Activated T-helper 1 cell treated with Interleukin-2 at 50 U/mL for 16 hours (primary cell): Measurements from ENCODE around the gene MAP3K7CL.

Experiments used
- DNase-seq: peaks from one replicate; pipeline ENCODE4 v3.0.0-alpha.2; 2020; ENCODE audit warnings: low read depth

MAP3K7CL gene

DNA sequence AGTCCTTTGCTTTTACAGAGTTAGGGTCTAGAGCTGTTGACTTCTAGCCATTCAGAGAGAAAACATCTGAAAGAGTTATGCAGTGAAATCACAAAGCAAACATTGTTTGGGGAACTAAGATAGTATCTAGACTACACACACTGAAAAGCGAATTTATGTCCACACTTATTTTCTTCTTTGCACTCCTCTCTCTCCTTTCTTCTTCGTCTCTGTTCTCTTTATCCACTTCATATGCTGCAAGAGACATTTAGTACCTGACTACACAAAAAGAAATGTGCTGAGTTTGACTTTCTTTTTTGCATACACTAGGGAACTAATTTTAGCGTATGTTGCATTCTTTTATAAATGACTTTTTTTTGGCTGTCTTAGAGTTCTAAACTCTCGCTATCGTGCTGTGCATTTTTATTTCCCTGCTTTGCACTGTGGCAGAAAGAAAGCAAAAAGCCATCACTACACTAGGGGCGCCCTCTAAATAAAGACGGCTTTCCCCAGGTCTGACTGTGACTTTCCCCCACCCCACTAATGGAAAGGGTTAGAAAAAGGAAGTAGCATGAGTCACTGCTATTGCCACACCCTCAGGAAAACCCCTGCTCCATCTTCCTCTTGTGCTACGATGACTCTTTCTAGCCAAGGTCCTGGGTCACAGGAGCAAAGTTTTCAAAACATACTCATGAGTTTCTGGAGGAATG is 65.7 kb downstream of the MAP3K7CL start:
- DNase-seq, result peak; percentile 33

DNA sequence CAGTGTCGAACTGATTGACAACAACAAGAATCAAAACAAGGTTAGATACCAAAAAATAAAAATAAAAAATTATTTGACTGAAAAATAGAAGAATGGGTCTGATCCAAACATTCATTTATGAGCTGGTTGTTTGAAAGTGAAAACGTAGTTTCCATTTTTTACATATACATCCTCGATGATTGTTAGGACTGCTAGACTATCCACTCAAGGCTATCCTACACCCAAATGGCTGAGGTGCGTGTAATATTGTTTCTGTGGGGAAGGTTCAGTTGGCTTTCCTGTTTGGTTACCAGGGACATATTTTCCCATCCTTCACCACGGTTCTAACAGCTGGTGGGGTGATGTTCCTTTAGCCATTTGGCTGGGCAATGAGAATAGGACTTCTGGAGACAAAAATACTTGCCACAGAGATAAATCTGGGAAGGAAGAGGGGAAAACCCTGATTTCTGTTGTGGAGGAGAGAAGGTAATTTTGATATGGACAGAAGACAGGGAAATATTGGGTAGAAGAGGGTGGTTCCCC is 66.3 kb downstream of the MAP3K7CL start:
- DNase-seq, result no peak

DNA sequence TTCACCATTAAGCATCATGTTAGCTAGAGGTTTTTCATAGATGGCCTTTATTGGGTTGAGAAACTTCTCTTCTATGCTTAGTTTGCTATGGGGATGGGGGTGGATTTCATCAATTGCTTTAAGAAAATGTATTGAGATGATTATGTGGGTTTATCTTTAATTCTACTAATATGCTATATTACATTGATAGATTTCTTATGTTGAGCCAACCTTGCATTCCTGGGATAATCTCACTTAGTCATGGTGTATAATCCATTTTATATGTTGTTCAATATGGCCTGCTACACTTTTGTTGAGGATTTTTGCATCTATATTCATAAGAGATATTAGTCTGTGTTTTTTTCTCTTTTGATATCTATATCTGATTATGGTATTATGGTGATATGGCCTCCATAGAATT is 70.7 kb downstream of the MAP3K7CL start:
- DNase-seq, result no peak

DNA sequence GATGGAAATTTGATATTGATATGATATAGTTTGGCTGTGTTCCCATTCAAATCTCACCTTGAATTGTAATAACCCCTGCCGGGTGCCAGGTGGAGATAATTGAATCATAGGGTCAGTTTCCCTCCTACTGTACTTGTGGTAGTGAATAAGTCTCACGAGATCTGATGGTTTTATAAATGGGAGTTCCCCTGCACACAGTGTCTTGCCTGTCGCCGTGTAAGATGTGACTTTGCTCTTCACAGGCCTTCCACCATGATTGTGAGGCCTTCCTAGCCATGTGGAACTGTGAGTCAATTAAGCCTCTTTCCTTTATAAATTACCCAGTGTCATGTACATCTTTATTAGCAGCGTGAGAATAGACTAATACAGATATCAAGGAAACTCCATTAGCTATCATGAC is 74.6 kb downstream of the MAP3K7CL start:
- DNase-seq, result no peak

DNA sequence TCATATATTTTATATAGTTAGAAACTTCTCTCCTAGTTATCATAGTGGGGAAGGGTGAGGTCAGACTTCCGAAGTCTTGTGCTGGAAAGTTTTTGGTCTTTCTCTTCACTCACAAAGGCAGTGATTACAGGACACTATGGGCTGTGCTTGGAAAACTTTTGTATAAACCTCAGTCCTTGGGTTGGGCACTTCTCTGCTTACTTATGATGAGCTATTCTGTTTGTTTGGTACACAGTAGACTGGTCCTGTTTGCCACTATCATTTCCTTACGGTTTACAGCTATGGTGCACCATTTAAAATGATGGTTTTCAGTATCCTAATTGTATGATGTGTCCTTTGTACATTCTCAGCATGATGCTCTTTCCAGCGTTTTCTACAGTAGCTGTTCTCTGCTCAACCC is 75.5 kb downstream of the MAP3K7CL start:
- DNase-seq, result no peak

DNA sequence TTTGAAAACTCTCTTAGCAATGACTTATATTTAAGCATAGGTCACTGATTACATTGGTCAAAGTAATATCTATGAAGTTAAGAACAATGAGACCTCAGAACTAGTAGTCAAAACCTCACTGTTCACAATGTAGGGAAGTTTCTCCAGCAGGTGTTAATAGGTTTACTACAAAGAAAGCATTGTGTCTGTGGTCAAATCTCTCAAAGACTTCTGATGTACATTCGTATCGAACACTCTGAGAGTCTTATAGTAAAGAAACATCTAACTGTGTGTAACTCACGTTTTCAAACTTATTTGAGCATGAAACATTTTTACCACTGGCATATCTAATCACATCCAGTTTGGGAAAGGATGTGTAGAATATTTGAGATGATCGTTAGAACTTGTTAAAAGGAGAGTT is 76.0 kb downstream of the MAP3K7CL start:
- DNase-seq, result no peak

DNA sequence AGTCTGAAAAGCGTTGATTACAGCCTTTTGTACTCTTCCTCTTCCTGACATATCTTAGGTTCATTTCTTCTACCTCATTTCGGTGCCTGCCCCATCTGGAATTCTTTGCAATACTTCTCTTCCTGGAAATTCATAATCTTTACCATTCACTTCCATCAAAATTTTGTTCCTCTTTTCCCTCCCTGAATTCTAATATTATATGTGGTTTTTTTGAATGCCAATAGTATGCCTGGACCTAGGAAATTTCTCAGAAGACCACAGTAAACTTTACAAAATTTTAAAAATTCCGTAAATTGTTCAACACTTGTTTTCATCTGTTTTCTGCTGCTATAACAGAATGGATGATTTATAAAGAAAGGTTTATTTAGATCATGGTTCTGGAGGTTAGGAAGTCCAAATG is 76.8 kb downstream of the MAP3K7CL start:
- DNase-seq, result no peak

DNA sequence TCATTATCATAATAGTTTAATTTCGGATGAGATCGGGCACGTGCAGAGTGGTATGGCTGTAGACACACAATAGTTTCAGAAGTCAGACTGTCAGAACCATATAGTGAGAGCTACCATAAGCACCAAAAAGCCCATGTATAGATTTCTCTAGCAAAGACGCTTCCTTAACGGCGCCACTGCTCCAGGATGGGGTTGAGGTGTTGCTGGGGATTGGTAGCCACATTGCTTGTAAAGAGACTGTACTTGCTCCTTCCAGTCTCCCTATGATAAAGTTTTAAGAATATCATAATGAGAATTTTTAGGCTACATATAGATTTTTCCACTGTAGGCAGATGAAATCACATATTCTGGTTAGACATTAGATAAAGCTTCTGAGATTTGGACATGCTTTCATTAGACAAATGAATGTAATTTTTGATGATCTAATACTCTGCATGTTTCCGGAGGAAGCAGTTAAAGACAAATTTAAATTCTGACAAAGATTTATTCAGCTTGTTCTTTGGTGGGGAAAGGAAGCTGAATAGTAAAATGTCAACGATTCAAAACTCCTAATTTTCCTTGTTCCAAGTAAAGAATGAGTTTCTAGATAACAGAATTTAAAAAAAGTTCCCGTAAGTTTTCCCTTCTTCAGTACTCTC is 77.7 kb downstream of the MAP3K7CL start:
- no peak for DNase-seq

DNA sequence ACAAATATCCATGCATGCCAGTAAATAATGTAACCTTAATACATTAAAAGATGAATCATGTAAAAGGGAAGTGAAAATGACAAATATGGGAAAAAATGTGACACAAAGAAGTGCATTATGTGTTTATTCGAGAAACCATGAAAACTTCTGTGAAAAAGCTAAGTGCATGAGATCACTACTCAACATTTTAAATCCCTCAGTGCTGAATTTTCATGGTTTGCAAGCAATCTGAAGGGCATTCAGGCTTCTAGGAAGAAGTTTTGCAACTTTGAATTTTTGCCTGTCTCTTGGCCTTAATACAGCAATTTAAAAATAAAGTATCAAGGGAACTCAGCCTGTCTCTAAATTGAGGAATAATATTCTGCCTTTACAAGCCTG is 78.2 kb downstream of the MAP3K7CL start:
- no peak for DNase-seq

DNA sequence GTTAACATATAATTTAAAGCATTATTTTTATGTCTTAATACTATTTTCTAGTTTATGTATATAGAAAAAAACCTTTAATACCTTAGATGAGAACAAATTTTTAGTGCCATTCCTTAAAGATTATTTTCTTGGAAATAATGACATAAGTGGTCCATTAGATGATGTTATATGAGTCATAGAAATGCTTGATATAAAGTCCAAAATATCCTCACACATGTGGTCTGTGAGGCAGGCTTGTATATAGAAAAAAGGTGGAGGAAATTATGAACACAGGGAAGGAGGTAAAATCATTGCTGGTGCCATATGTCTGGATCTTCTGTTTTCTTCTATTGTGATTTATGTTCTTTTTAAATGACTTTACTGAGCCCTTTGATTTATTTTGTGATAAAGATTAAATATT is 79.3 kb downstream of the MAP3K7CL start:
- no peak for DNase-seq

DNA sequence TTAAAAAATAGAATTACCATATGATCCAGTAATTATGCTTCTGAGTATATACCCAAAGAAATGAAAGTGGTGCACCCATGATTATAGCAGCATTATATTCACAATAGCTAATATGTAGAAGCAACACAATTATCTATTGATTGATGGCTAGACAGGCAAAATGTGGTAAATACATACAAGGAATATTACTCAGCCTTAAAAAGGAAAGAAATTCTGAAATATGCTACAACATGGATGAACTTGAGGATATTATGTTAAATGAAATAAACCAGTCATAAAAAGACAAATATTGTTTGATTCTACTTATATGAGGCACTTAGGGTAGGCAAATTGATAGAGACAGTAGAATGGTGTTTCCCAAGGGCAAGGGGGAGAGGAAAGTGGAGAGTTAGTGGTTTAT is 80.8 kb downstream of the MAP3K7CL start:
- no peak for DNase-seq

DNA sequence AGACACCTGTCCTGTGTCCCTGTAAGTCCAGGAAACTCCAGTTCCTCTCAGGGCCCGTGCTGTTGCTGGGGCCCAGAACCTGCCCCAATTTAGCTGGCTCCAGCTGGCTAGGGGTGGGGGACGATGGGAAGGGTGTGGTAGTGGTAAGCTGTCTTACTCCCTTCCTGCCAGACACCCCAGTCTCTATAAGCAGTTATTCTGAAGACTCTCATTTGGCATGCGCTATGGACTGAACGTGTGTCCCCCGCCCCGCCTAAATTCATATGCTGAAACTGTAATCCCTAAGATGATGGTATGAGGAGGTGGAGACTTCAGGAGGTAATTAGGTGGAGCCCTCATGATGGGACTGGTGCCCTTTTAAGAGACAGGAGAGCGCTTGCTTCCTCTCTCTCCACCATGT is 82.0 kb downstream of the MAP3K7CL start:
- no peak for DNase-seq

DNA sequence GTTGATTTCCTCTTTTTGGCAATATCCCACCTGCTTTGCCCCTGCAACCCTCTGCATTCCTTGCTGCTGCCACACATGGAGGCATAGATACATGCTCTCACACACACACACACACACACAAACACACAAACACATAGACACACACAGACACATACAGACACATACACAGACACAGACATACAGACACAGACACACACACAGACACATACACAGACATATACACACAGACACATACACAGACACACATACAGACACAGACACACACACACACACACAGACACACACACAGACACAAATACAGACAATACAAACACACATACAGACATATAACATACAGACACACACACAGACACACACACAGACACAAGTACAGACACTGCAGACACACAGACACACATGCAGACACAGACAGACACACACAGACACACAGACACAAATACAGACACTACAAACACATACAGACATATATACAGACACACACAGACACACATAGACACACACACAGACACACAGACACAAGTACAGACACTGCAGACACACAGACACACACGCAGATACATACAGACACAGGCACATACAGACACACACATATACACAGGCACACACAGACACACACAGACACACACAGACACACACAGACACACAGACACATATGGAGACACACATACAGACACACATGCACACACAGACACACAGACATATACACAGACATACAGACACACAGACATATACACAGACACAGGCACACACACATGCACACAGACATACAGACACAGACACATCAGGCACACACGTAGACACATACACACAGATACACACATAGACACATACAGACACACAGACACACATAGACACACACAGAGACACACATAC is 83.3 kb downstream of the MAP3K7CL start:
- DNase-seq, result no peak

DNA sequence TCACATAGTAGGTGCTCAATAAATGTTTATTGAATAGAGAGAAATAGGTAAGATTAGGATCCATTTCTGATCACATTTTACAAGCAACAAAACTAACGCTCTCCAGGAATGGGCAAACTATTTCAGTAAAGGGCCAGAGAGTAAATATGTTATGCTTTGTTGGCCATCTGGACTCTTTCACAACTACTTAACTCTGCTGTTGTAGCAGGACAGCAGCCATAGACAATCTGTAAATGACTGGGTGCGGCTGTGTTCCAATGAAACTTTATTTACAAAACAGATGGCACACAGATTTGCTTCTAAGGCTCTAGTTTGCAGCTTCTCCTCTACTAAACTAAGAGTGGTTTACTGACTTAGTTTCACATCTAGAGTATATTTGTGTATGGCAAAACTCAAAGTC is 85.3 kb downstream of the MAP3K7CL start:
- no peak for DNase-seq

DNA sequence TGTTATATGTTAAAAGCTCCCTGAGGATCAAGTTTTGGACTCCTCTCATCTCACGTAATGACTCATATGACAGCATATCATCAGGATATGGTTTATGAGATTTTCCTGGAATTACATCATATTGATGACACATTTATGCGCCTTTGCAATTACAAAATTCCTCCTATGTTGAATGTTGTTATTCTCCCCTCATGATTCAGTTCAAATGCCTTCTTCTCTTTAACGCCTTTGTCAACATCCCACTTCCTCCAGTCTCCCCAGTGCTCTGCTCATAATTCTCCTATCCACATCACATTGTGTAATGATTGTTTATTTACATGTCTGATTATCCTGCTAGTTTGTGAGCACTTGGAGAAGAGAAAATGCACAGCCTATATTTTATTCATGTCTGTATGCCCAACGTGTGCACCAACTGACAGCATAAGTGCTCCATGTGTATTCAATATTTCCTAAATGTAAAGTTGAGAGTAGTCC is 87.4 kb downstream of the MAP3K7CL start:
- DNase-seq, result no peak

DNA sequence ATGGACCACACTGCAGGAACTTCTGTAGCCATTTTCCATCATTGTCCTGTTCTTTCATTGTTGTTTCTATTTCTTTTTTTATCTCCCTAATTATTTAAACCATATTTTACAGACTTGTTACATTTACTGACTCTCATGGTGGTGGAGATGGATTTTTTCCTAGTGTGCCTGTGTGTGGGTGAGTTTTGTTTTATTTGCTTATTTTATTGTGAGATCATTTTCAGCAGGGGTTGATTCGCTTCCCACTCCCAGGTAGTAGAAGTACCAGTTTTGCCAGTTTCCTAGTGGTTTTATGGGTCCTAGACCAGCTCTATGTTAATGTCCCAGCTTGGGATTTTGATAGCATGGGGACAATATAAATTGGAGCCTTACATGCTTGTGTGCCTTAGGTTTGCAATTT is 88.3 kb downstream of the MAP3K7CL start:
- DNase-seq, result no peak

DNA sequence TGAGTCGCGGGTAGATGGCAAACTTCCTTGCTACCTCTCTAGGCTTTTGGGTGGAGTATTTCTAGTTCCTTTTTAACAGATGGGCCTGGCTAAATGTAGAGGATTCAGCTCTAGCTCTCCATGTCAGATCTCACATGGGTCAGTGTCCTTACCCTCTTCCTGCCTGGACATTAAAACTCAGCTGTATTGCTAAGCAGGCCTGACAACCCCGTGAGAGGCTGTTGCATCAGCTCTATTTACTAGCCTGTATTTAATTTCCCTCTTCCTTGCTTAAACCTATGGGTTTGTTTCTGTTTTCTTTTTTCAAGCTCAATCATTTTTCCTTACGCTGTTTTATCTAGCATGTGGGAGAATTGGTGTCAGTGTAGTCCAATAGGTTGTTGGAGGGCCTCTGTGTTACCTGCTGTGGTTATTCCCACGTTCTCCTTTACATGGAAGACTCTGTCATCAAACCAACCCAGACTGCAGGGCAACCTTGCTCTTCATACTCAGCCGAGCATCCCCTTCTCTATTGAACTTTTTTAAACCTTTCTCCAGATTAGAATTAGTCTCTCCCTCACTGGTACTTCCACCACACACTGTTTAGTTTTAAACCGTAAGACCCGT is 88.8 kb downstream of the MAP3K7CL start:
- DNase-seq, result no peak

DNA sequence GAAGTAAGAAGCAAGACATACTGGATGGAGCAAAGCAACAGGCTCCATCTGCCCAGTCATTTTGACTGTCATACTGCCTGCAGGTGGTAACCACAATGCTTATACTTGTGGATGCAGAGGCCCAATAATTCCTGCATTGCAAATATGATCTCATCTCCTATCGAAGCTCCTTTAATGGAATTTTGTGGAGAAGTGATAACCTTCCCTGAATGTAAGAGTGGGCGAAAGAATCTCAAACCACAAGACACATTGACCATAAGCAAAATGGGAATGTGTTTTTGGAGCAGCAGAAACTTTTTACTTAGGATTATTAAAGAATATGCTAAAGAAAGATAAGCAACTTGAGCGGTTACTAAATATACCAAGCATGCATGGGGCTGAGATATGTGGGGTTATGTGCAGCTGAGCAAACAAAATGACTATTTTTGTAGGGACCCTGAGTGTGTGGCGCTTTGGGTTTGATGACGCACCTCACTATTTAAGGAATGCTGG is 90.9 kb downstream of the MAP3K7CL start:
- no peak for DNase-seq

DNA sequence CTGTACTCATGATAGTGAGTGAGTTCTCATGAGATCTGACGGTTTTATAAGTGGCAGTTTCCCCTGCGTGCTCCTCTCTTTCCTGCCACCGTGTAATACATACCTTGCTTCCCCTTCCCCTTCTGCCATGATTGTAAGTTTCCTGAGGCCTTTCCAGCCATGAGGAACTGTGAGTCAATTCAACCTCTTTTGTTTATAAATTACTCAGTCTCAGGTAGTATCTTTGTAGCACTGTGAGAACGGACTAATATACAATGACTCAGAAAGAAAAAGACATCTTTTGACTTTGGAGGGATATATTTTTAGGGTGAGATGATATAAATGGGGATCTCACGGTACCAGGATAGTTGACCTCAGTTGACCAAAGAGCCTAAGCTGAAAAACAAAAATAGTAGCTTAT is 93.6 kb downstream of the MAP3K7CL start:
- DNase-seq, result no peak
